ENCODE measurements around the gene GRB10. TPM values are rescaled to one million over a fixed set of nuclear protein-coding genes. Genes with fewer than 3 reads are reported as not detected.
"Not testable (repeated sequence)": the region's sequence is repeated elsewhere in the genome, so short reads cannot be mapped to it uniquely, and the experiment has no call there.

Gene GRB10
- total RNA-seq, 1 donor from 2014 or later, result 91.1 TPM

GRCh38 chr7:50556247-50556991 is 226.3 kb downstream of the GRB10 start:
- no peak for DNase-seq (ENCODE audit: low read depth, low spot score)

GRCh38 chr7:50555594-50556140 is 227.0 kb downstream of the GRB10 start:
- no peak for DNase-seq (ENCODE audit: low read depth, low spot score)

DNA sequence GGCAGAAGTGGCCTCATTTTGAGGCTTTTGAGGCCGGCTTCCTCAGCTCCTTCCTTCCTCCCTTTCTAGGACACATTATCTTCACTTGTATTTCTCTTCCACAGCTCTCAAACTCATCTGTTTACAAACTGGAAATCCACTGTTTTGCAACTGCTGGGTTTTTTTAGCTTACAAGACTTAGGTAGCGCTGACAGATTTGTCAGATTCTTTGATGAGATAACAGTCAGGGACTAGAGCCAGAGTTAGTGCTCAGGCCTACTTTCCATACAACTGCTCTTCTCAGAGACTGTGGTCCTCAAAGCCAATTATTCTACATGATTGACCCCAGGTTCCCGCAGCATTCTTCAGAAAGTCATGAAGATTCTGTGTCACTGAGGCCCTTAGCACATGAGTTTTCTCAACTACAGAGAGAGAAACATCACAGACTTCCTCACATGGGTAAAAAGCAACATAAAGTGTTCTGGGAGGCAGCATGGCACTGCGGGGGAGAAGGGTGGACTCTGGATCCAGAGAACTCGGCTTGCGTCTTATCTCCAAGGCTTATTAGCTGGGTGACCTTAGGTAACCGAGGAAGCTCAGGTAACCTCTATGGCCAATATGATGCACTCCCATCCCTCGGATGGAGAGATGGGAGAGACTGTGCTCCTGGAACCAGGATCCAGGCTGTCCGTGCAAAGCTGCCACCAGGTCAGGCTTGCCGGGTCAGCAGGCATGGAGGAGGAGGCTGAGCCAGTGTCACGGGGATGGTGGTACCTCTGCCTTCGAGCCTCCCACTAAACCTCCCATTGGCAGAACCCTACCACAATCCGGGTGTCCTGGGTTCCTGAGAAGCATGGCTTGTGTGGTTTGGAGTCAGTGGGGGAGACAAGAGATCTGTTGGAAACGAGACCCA is 228.0 kb downstream of the GRB10 start:
- DNase-seq (ENCODE audit: low read depth, low spot score), result no peak

GRCh38 chr7:50553973-50554372 is 228.7 kb downstream of the GRB10 start:
- no peak for DNase-seq (ENCODE audit: low read depth, low spot score)

- no peak for DNase-seq (ENCODE audit: low read depth, low spot score)
Measured at GRCh38 chr7:50552921-50553320, 229.8 kb downstream of the GRB10 start.

DNA sequence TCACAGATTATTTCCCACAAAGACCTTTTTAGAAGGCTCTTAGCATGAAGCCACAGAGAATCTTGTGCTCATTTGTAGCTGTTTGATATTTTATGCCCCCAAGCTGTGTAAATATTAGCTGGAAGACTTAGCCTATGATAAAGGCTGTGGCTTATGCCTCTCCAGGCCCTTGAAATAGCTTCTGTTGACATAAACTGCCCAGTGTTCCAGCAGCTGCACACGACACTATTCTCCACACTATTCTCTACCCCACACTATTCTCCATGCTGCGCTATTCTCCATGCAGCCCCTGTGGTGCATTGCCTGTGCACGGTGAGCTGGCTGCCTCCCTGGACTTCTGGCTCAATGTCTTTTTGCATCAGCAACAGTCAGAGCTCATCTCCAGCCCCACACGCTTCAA is 230.6 kb downstream of the GRB10 start:
- no peak for DNase-seq (ENCODE audit: low read depth, low spot score)

GRCh38 chr7:50545613-50546012 is 237.1 kb downstream of the GRB10 start:
- not testable (repeated sequence) for DNase-seq (ENCODE audit: low read depth, low spot score)

DNA sequence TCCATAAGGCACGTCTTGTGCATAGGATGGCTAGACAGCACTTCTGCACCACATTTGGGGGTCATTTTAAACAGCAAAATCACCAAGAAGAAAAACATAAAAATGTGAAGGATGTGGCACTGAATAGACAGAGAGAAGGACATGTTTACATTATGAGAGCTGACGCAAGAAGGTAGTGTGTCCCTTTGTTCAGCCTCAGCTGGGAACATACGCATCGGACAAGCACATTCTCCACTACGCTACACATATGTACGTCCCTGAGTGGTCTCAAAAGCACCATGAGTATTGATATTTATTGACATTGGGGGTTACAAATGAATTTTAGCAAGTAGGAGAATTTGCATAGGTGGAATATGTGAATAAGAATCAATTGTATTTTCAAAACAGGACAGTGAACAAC is 237.7 kb downstream of the GRB10 start:
- DNase-seq (ENCODE audit: low read depth, low spot score), result no peak

- DNase-seq (ENCODE audit: low read depth, low spot score), result no peak
Measured at GRCh38 chr7:50543776-50544442, 238.8 kb downstream of the GRB10 start.

- no peak for DNase-seq (ENCODE audit: low read depth, low spot score)
Measured at GRCh38 chr7:50542132-50542531, 240.6 kb downstream of the GRB10 start.

DNA sequence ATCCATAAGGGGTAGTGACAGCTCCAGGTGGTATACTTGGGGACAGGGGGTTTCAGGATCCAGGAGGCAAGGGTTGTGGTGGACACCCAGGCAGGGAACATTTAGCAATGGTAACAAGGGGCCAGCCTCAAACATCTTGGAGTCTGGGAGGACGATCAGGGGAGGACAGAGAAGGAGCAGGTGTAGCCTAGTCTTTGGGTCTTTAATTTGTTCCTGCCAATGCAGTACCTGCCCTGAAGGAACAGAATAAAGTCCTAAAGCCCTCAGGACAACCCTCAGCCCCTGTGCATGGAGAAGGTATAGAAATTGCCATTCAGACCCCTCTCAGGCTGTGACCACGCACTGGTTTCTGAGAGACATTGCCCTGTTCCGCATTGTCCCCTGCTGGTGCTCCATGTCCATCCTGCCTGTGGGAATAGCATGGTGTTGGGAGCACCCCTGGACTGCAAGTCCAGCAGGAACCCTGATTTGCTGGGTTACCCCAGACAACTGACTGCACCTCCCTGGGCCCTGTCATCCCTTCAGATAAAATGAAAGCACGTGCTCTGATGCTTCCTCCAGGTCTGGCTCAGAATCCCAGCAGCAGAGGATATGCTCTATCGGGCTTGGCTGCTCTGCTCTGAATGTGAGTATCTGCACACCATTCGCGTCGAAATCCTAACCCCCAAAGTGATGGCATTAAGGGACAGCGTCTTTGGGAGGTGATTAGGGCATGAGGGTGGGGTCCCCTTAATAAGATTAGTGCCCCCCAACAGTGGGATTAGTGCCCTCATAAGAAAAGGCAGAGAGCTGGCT is 241.7 kb downstream of the GRB10 start:
- no peak for DNase-seq (ENCODE audit: low read depth, low spot score)

Other genes starting within 250 kb of the GRB10 start
- not detected in 2 replicates for gene DDC, start 217.5 kb downstream of the GRB10 start, total RNA-seq